GM23248 (cell line): ENCODE measurements around the gene UNC13B.

Experiments
- EZH2 ChIP-seq: fragments of 200-600 bp; sonication (generic); IDR thresholded peaks from 2 replicates; pipeline ENCODE4 v1.6.1; 2018; ENCODE audit warnings: antibody characterized with exemption, mild to moderate bottlenecking; ENCODE audit not compliant: insufficient read depth, poor library complexity, severe bottlenecking
- EZH2phosphoT487 ChIP-seq: fragments of 200-600 bp; sonication (generic); IDR thresholded peaks from 2 replicates; pipeline ENCODE4 v1.6.1; 2018; ENCODE audit warnings: antibody characterized with exemption, moderate library complexity, mild to moderate bottlenecking, low read depth; ENCODE audit not compliant: insufficient read depth

- TF ChIP-seq EZH2phosphoT487 = no peak
- no peak for TF ChIP-seq EZH2
Measured at GRCh38 chr9:35254984-35255857, 93.4 kb downstream of the UNC13B start.
